WTC11 (cell line): Measurements from ENCODE around the gene RNF113B. TPM values are rescaled to one million over a fixed set of nuclear protein-coding genes. Genes with fewer than 3 reads are reported as not detected.

Experiments
- ATAC-seq: fragments of 200-7000 bp; cut with Tn5 transposase; 2 replicates; pipeline ENCODE4 v1.10.0; 2021; ENCODE audit warnings: mild to moderate bottlenecking, moderate library complexity
- CTCF ChIA-PET: fragments of 300-600 bp; sonication (Branson Sonifier 250); formaldehyde crosslinking; loops from one replicate; lab custom pipeline; 2021; ENCODE audit warnings: antibody characterized with exemption; lab: Charles Lee
- POLR2A ChIA-PET: fragments of 350-600 bp; sonication (Branson Sonifier 250); formaldehyde crosslinking; loops from one replicate; lab custom pipeline; 2021; ENCODE audit warnings: antibody characterized with exemption; lab: Charles Lee
- DNase-seq: peaks from one replicate; pipeline ENCODE4 v3.0.0; 2021; ENCODE audit warnings: low spot score
- H3K27ac Mint-ChIP-seq: 2 replicates; pipeline ENCODE4 v1.8.0; 2021; ENCODE audit warnings: mixed read lengths
- H3K27me3 Mint-ChIP-seq: 2 replicates; pipeline ENCODE4 v1.8.0; 2021; ENCODE audit warnings: low read depth, mild to moderate bottlenecking, moderate library complexity, mixed read lengths
- H3K36me3 Mint-ChIP-seq: 2 replicates; pipeline ENCODE4 v1.8.0; 2021; ENCODE audit warnings: mixed read lengths
- H3K4me1 Mint-ChIP-seq: 2 replicates; pipeline ENCODE4 v1.8.0; 2022; ENCODE audit warnings: mixed read lengths
- H3K4me3 Mint-ChIP-seq: 2 replicates; pipeline ENCODE4 v1.8.0; 2021; ENCODE audit warnings: mild to moderate bottlenecking, moderate library complexity, mixed read lengths
- H3K9me3 Mint-ChIP-seq: 2 replicates; pipeline ENCODE4 v1.8.0; 2021; ENCODE audit warnings: mixed read lengths
- CBFB ChIP-seq: sonication (generic); formaldehyde crosslinking; IDR thresholded peaks from 2 replicates; pipeline ENCODE4 v1.8.1; 2022; ENCODE audit warnings: mild to moderate bottlenecking, low read depth, missing genetic modification reagents
- E2F4 ChIP-seq: sonication (generic); formaldehyde crosslinking; IDR thresholded peaks from 2 replicates; pipeline ENCODE4 v1.8.1; 2022; ENCODE audit warnings: low read depth, mild to moderate bottlenecking, moderate library complexity, missing genetic modification reagents, borderline replicate concordance
- ERG ChIP-seq: fragments of 250-450 bp; sonication (Bioruptor Pico); IDR thresholded peaks from 2 replicates; pipeline ENCODE4 v1.8.0; 2021; ENCODE audit warnings: mild to moderate bottlenecking
- GRHL2 ChIP-seq: fragments of 250-450 bp; sonication (Bioruptor Pico); IDR thresholded peaks from 2 replicates; pipeline ENCODE4 v1.8.0; 2022; ENCODE audit warnings: mild to moderate bottlenecking, moderate library complexity; ENCODE audit not compliant: insufficient replicate concordance, severe bottlenecking
- GTF2I ChIP-seq: fragments of 250-450 bp; sonication (Bioruptor Pico); conservative IDR thresholded peaks from 2 replicates; pipeline ENCODE4 v1.4.0; 2021; ENCODE audit warnings: mild to moderate bottlenecking
- IRF2 ChIP-seq: sonication (generic); formaldehyde crosslinking; IDR thresholded peaks from 2 replicates; pipeline ENCODE4 v1.8.0; 2022; ENCODE audit warnings: low read depth, missing genetic modification reagents, borderline replicate concordance
- MXD4 ChIP-seq: fragments of 250-450 bp; sonication (Bioruptor Pico); IDR thresholded peaks from 2 replicates; pipeline ENCODE4 v1.8.0; 2021; ENCODE audit warnings: mild to moderate bottlenecking, moderate library complexity, borderline replicate concordance
- NFATC4 ChIP-seq: fragments of 250-450 bp; sonication (Bioruptor Pico); IDR thresholded peaks from 2 replicates; pipeline ENCODE4 v1.9.0; 2021; ENCODE audit warnings: mild to moderate bottlenecking
- PREB ChIP-seq: sonication (generic); formaldehyde crosslinking; IDR thresholded peaks from 2 replicates; pipeline ENCODE4 v1.8.1; 2022; ENCODE audit warnings: mild to moderate bottlenecking, missing genetic modification reagents, moderate library complexity, borderline replicate concordance
- SOX15 ChIP-seq: fragments of 250-450 bp; sonication (Bioruptor Pico); IDR thresholded peaks from 2 replicates; pipeline ENCODE4 v1.9.0; 2021; ENCODE audit warnings: mild to moderate bottlenecking
- TEAD1 ChIP-seq: sonication (generic); formaldehyde crosslinking; IDR thresholded peaks from 2 replicates; pipeline ENCODE4 v1.8.0; 2022; ENCODE audit warnings: mild to moderate bottlenecking, missing genetic modification reagents
- ZNF281 ChIP-seq: sonication (generic); formaldehyde crosslinking; IDR thresholded peaks from 2 replicates; pipeline ENCODE4 v1.8.0; 2023; ENCODE audit warnings: mild to moderate bottlenecking, missing genetic modification reagents
- ZNF396 ChIP-seq: fragments of 250-450 bp; sonication (Bioruptor Pico); IDR thresholded peaks from 2 replicates; pipeline ENCODE4 v1.8.0; 2021; ENCODE audit warnings: mild to moderate bottlenecking, moderate library complexity, borderline replicate concordance
- ZNF416 ChIP-seq: fragments of 250-450 bp; sonication (Bioruptor Pico); IDR thresholded peaks from 2 replicates; pipeline ENCODE4 v1.9.0; 2021; ENCODE audit warnings: mild to moderate bottlenecking, inconsistent platforms
- ZNF512 ChIP-seq: sonication (generic); formaldehyde crosslinking; IDR thresholded peaks from 2 replicates; pipeline ENCODE4 v1.8.1; 2022; ENCODE audit warnings: missing genetic modification reagents, borderline replicate concordance
- total RNA-seq: library from RNA; stranded (reverse); gene quantifications from 3 replicates; pipeline ENCODE4 v1.2.3, GENCODE V29; 2021
- TF ChIP-seq, protein P1 (sequence below): fragments of 200-600 bp; IDR thresholded peaks from 2 replicates; pipeline ENCODE4 v1.8.0; 2022; ENCODE audit warnings: antibody characterized with exemption
- TF ChIP-seq, protein P2 (sequence below): sonication (generic); formaldehyde crosslinking; IDR thresholded peaks from 2 replicates; pipeline ENCODE4 v1.8.0; 2022; ENCODE audit warnings: mild to moderate bottlenecking, missing genetic modification reagents
- TF ChIP-seq, protein P3 (sequence below): sonication (generic); formaldehyde crosslinking; IDR thresholded peaks from 2 replicates; pipeline ENCODE4 v1.8.0; 2023; ENCODE audit warnings: missing genetic modification reagents

RNF113B gene
- total RNA-seq, 1 experiment from 2014 or later: not detected

- Mint-ChIP-seq H3K4me3 (no peak overlapping the region), H3K36me3 (peaks cover 6% of the 10 kb centered on the region)
- no peak for ATAC-seq
- no peak for TF ChIP-seq SOX15 (CRISPR knock-in tag)
- no peak for TF ChIP-seq IRF2 (CRISPR knock-in tag)
- TF ChIP-seq, protein P1, sequence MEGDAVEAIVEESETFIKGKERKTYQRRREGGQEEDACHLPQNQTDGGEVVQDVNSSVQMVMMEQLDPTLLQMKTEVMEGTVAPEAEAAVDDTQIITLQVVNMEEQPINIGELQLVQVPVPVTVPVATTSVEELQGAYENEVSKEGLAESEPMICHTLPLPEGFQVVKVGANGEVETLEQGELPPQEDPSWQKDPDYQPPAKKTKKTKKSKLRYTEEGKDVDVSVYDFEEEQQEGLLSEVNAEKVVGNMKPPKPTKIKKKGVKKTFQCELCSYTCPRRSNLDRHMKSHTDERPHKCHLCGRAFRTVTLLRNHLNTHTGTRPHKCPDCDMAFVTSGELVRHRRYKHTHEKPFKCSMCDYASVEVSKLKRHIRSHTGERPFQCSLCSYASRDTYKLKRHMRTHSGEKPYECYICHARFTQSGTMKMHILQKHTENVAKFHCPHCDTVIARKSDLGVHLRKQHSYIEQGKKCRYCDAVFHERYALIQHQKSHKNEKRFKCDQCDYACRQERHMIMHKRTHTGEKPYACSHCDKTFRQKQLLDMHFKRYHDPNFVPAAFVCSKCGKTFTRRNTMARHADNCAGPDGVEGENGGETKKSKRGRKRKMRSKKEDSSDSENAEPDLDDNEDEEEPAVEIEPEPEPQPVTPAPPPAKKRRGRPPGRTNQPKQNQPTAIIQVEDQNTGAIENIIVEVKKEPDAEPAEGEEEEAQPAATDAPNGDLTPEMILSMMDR: no peak
- no peak for TF ChIP-seq TEAD1 (CRISPR knock-in tag)
- no peak for TF ChIP-seq E2F4 (CRISPR knock-in tag)
- TF ChIP-seq ZNF416 (CRISPR knock-in tag): no peak
- TF ChIP-seq GTF2I (CRISPR knock-in tag): no peak
- TF ChIP-seq CBFB: no peak
- TF ChIP-seq, protein P2, sequence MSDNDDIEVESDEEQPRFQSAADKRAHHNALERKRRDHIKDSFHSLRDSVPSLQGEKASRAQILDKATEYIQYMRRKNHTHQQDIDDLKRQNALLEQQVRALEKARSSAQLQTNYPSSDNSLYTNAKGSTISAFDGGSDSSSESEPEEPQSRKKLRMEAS (CRISPR knock-in tag): no peak
- TF ChIP-seq, protein P3, sequence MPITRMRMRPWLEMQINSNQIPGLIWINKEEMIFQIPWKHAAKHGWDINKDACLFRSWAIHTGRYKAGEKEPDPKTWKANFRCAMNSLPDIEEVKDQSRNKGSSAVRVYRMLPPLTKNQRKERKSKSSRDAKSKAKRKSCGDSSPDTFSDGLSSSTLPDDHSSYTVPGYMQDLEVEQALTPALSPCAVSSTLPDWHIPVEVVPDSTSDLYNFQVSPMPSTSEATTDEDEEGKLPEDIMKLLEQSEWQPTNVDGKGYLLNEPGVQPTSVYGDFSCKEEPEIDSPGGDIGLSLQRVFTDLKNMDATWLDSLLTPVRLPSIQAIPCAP (CRISPR knock-in tag): no peak
- TF ChIP-seq NFATC4 (CRISPR knock-in tag): no peak
- TF ChIP-seq ZNF281 (CRISPR knock-in tag): no peak
- no peak for TF ChIP-seq ZNF512 (CRISPR knock-in tag)
- TF ChIP-seq ERG (CRISPR knock-in tag): no peak
- no peak for TF ChIP-seq GRHL2 (CRISPR knock-in tag)
- no peak for TF ChIP-seq MXD4 (CRISPR knock-in tag)
- TF ChIP-seq PREB (CRISPR knock-in tag): no peak
- TF ChIP-seq ZNF396 (CRISPR knock-in tag): no peak
- TF ChIP-seq, all 79 proteins: peak for 0
- ChIA-PET POLR2A (no interaction called here), CTCF (no interaction called here)
- Mint-ChIP-seq H3K27ac (no peak overlapping the region), H3K27me3 (no peaks in the 10 kb centered on the region), H3K9me3 (peaks cover 5% of the 10 kb centered on the region; the same call in 1 of the 2 replicates), H3K4me1 (peaks cover 44% of the 10 kb centered on the region)
- DNase-seq: no peak
Measured at GRCh38 chr13:98180092-98180491, 3.0 kb upstream of the RNF113B start.
